Activated CD8-positive, alpha-beta memory T cell treated with anti-CD3 and anti-CD28 coated beads for 1 hour (primary cell): ENCODE results near the gene LRRC8E.
"Not testable (repeated sequence)": the region's sequence is repeated elsewhere in the genome, so short reads cannot be mapped to it uniquely, and the experiment has no call there.

ENCODE experiments used
- DNase-seq, 2 donors: peaks; one replicate each; pipeline ENCODE4 v3.0.0-alpha.2; 2020; ENCODE audit warnings: low read depth in 1 of 2; ENCODE audit errors: extremely low read depth in 1 of 2

Gene LRRC8E

GRCh38 chr19:7853770-7854128 lies 34.6 kb upstream of the LRRC8E start:
- no peak for DNase-seq

DNA sequence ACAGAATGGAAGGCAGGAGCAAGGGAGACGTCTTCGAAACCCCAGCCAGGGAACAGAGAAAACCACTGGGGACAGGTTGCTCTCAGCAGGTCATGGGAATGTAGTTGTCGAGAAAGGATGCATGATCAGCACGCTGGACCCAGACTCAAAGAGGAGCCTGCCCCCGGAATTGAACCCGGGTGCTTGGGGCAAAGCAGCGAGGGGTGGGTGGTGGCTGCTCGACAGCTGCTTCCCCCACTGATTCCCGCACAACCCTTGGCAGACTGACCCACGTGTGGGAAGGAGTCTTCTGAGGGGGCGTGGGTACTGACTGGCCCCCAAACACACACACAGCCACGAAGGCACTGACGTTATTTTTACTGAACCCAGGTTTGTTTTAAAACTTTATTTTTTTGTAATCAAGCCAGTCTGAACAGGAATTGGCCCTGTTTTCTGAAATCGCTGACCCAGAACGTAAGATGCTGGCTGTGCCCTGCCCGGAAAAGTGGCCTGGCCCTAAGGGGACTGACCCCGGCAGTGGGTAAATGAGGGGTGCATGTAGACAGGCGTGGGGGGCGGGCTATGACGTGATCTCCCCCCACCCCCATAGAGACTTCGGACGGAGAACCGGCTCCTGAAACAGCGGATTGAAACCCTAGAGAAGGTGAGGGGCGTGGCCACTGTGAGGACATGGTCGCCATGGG lies 32.7 kb upstream of the LRRC8E start:
- no peak for DNase-seq

GRCh38 chr19:7856109-7856591 lies 32.2 kb upstream of the LRRC8E start:
- DNase-seq, result no peak

DNA sequence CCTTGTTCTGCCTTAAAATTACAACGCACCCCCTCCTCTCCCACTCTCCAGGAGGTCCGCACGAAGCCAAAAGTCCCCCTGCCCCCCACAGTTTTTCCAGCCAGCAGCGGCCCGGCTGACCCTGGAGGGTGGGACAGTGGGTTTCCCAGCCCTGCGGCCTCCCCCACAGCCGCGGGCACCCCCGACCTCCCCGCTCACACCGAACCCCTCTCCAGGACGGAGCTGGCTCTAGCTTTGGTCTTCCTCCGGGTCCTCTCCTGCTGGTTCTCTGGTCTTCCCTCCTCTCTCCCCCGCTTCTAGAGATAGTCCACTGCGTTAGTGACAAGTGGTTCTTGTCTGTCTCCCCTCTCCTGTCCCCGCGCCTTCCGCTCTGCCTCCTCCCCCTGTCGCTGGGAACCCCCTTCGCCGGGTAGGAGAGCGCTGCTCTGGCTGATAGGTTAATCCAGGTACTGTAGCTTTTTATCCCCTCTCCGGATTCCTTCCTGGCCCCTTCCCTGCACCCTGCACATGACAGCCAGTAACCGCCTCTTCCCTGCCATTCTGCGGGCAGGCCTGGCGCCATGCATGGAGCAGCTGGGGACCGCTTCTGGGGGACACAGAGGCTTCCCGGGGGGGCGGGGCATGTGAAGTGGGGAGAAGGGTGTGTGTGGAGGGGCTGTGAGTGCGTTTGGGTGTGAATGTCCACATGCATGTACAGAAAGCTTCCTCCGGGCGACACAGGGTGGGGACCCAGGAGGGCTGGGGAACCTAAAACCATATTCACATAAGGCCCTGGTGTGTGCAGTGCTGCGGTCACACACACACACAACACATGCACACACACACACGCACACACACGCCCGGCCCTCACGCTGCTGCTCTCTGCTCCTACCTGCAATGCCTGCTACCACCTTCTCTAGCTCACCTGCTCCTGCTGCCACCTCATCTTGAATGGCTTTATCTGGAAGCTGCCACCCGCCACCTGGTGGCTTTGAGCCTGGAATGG lies 31.3 kb upstream of the LRRC8E start:
- no peak for DNase-seq

DNA sequence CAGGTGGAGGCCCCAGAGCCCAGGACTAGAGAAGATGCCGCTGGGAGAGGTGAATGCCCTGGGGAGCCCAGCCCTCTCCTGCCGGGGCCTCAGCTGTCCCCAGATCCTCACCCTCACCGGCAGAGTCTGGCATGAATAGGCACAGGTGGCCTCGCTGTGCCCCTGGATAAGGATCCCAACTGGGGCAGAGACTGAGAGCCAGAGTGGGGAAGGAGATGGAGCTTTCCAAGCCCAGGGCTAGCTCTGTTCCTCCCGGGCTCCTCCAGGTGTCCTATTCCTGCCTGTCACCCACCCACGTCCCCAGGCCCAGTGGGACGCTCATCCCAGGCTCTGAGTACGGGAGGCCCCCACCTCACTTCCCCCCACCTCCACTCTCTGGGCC lies 30.6 kb upstream of the LRRC8E start:
- no peak for DNase-seq

DNA sequence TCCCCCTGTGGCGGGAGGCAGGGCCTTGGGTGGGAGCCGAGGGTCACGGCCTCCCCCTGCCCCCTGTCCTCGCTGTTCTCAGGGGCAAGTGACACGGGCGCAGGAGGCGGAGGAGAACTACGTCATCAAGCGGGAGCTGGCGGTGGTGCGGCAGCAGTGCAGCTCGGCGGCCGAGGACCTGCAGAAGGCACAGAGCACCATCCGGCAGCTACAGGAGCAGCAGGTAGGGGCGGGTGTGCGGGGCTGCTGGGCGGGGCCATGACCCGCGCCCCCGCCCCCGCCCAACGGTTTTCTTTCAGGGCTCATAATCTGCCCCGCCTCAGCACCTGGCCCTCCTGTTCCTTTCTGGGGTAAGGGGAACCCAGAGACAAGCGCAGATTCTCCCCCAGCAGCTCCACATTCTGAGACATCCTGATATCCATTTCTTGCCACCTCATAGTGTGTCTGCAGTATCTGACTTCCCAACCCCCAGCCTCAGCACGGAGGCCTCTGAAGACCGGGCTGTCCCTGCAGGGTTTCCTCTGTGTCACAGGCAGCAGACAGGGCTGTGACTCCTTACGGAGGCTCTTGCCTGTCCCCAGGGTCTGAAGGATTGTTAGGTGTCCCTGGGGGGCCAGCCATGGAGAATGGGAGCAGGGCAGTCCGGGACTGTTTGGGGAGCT lies 30.1 kb upstream of the LRRC8E start:
- no peak for DNase-seq

GRCh38 chr19:7859087-7859486 lies 29.2 kb upstream of the LRRC8E start:
- not testable (repeated sequence) for DNase-seq

GRCh38 chr19:7859831-7860713 lies 28.2 kb upstream of the LRRC8E start:
- DNase-seq, result no peak

DNA sequence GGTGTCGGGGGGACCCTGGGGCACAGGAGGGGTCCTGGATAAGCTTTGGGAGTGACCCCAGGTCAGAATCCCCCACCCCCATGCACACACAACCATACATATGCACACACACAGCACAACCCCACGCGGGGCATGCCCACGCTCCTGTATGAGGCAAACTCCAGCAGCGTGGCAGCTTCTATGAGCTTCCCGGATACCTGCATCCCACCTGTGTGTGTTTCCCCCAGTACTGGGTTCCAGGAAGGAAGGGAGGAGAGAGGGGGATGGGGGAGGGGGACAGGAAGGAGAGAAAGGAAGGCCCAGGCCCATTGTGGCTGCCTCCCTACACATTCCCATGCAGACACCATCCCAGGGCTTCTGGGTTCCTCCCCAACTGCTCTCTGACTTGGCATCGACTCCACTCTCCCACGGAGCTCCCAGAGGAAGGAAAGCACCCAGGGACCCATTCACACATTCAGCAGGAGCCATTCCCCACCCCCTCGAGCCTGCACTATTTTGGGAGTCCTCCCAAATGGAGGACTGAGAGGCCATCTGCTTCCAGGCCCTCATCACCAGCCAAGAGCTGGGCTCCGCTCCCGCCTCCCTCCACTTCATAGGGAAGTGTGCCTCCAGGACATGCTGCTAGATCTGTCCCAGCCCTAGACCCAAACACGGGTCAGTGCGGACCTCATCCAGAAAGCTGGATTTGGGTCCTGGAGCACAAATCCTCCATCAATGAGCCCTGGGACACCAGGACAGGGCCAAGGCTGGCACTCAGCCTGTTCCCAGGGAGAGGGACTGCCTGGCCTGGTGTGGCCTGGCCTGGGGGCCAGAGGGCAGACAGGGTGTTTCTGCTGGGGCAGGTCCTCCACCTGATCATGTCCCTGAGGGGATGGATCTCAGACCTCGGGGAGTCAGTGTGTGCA lies 27.3 kb upstream of the LRRC8E start:
- no peak for DNase-seq

DNA sequence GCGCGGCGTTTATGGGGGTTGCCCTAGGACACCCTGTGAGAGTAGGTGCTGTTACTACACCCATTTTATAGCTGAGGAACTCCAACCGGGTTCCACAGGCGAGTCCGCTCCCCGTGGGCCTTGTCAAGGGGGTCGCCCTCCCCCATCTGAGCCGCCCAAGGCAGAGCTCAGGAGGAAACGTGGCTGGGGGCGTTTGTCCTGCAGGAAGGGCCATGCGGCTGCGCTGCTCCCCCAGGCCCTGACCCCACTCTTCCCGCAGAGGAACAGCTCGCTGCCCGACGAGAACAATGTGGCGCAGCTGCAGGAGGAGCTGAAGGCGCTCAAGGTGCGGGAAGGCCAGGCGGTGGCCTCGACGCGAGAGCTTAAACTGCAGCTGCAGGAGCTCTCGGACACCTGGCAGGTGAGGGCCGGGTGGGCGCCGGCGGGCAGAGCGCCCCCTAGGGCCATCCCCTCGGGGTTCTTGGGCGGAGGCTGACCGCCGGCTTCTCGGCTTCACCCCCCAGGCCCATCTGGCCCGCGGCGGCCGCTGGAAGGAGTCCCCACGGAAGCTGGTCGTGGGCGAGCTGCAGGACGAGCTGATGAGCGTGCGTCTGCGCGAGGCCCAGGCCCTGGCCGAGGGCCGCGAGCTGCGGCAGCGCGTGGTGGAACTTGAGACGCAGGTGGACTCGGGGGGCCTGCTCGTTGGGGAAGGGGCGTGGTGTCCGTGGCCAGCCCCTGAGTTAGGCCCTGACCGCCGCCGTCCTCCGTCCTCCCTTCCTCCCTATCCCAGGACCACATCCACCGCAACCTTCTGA lies 26.5 kb upstream of the LRRC8E start:
- no peak for DNase-seq

DNA sequence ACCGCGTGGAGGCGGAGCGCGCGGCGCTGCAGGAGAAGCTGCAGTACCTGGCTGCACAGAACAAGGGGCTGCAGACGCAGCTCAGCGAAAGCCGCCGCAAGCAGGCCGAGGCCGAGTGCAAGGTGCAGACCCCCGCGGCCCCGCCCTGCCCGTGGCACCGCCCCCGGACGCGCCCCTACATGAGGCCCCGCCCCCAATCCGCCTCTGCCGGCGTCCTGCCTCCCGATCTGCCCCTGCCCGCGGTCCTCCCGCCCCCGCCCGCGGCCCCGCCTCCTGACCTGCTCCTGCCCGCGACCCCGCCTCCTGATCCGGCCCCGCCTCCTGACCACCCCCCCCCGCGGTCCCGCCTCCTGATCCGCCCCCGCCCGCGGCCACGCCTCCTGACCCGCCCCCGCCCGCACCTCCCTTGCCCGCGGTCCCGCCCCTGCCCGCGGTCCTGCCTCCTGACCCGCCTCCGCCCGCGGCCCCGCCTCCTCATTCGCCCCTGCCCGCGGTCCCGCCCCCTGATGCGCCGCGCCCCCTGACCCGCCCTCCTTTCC lies 25.8 kb upstream of the LRRC8E start:
- DNase-seq, result peak in 1 of 2 donors; percentile 43

DNA sequence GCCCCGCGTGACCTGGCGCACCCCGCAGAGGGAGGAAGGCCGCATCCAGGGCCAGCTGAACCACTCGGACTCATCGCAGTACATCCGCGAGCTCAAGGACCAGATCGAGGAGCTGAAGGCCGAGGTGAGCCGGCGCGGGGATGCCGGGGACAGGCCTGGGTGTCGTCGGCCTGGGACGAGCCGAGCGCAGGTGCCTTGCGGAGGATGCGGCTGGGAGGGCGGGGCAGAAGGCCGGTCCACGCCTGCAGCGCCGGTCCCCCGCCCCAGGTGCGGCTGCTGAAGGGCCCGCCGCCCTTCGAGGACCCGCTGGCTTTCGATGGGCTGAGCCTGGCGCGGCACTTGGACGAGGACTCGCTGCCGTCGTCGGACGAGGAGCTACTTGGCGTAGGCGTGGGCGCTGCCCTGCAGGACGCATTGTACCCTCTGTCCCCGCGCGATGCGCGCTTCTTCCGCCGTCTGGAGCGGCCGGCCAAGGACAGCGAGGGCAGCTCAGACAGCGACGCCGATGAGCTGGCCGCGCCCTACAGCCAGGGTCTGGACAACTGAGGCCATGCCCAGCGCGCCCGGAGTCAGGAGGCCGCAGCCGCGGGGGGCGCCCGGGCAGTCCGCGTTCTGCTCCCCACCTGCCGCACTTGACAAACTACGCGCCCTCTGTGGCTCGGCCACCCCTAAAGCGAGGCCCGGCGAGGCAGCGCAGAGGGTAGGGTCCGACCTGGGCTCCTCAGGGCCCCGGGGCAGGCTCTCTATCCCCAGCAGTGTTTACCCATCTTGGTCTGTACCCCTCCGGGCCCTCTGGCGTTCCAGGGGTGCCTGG lies 24.9 kb upstream of the LRRC8E start:
- no peak for DNase-seq

- no peak for DNase-seq
Measured at GRCh38 chr19:7863971-7864689, 24.2 kb upstream of the LRRC8E start.

DNA sequence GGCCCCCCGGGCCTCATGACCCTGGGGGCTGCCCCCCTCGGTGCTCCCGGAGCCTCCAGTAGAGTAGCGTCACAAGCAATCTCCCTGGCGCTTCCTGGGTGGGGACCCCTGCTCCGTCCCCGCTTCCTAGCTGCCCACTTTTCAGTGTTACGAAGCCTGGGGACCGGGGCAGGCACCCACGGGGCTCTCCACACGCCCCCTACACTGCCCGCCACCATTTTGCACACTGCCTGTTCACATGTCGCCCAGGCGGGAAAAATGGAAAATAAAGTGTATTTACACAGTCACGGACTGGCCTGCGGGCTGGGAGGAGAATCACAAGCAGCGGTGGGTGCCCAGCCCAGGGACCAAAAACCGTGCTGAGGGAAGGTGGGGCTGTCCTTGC lies 23.6 kb upstream of the LRRC8E start:
- no peak for DNase-seq

DNA sequence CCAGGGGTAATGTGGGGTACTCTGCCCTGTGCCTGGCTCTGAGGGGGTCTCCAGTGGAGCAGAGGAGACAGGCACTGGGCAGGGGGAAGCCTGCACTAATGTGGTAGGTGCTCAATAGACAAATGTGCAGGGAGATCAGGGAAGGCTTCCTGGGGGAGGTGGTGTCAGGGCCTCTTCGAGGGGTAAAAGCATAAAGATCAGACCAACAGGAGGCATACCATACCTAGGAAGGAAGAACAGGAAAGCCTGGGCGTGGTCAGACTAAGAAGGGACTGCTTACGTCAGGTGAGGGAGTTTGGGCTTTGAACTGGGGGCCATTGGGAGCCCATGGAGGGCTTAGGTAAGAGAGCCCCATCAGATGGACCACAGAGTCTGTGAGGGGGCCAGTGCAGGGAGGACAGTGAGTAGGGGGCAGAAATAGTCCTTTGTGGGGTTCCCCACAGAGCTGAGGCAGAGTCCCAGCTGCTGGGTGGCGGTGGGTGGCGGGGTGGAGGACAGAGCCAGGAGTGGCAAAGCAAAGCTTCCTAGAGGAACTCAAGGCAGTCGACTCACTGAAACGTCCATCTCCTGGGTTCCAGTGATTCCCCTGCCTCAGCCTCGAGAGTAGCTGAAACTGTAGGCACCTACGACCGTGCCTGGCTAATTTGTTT lies 22.9 kb upstream of the LRRC8E start:
- no peak for DNase-seq

- no peak for DNase-seq
Measured at GRCh38 chr19:7866399-7867091, 21.8 kb upstream of the LRRC8E start.
